CD4-positive, alpha-beta T cell treated with Interleukin-17A for 4 hours (primary cell): ENCODE measurements around the gene BTRC.

Source experiments
- DNase-seq: peaks from one replicate; pipeline ENCODE4 v3.0.0-alpha.2; 2020; ENCODE audit warnings: mixed read lengths

Gene BTRC

GRCh38 chr10:101446071-101446470, 92.1 kb downstream of the BTRC start:
- DNase-seq: no peak

- DNase-seq: no peak
Measured at GRCh38 chr10:101446947-101447346, 93.0 kb downstream of the BTRC start.

- DNase-seq: no peak
Measured at GRCh38 chr10:101447477-101447876, 93.5 kb downstream of the BTRC start.

GRCh38 chr10:101450277-101451080, 96.5 kb downstream of the BTRC start:
- no peak for DNase-seq

- no peak for DNase-seq
Measured at GRCh38 chr10:101451261-101451660, 97.3 kb downstream of the BTRC start.

GRCh38 chr10:101451667-101452069, 97.7 kb downstream of the BTRC start:
- no peak for DNase-seq

- no peak for DNase-seq
Measured at GRCh38 chr10:101452176-101452575, 98.2 kb downstream of the BTRC start.

- DNase-seq: no peak
Measured at GRCh38 chr10:101452593-101452992, 98.6 kb downstream of the BTRC start.

- no peak for DNase-seq
Measured at GRCh38 chr10:101453318-101453717, 99.4 kb downstream of the BTRC start.

- DNase-seq: no peak
Measured at GRCh38 chr10:101453791-101454718, 100.1 kb downstream of the BTRC start.

- no peak for DNase-seq
Measured at GRCh38 chr10:101458869-101459268, 104.9 kb downstream of the BTRC start.

GRCh38 chr10:101464082-101464481, 110.1 kb downstream of the BTRC start:
- no peak for DNase-seq

- no peak for DNase-seq
Measured at GRCh38 chr10:101464599-101464998, 110.6 kb downstream of the BTRC start.

GRCh38 chr10:101466016-101466912, 112.3 kb downstream of the BTRC start:
- DNase-seq: no peak

GRCh38 chr10:101467286-101467770, 113.4 kb downstream of the BTRC start:
- DNase-seq: peak; percentile 22

- no peak for DNase-seq
Measured at GRCh38 chr10:101468159-101468558, 114.2 kb downstream of the BTRC start.

- DNase-seq: no peak
Measured at GRCh38 chr10:101476383-101476782, 122.4 kb downstream of the BTRC start.

- no peak for DNase-seq
Measured at GRCh38 chr10:101478956-101479355, 125.0 kb downstream of the BTRC start.

- no peak for DNase-seq
Measured at GRCh38 chr10:101481256-101481655, 127.3 kb downstream of the BTRC start.

GRCh38 chr10:101482568-101482967, 128.6 kb downstream of the BTRC start:
- DNase-seq: no peak

GRCh38 chr10:101484175-101484745, 130.3 kb downstream of the BTRC start:
- DNase-seq: no peak

- DNase-seq: no peak
Measured at GRCh38 chr10:101485207-101485606, 131.2 kb downstream of the BTRC start.
